GM21447 (cell line): Measurements from ENCODE around the gene AURKAIP1.
A peak's percentile ranks its signal among the peaks of the same experiment; 100 is the strongest.

Experiments used
- ATAC-seq: cut with Tn5 transposase; IDR thresholded peaks from one replicate; pipeline ENCODE4 v1.9.1; 2021; ENCODE audit not compliant: unreplicated experiment

Gene AURKAIP1

DNA sequence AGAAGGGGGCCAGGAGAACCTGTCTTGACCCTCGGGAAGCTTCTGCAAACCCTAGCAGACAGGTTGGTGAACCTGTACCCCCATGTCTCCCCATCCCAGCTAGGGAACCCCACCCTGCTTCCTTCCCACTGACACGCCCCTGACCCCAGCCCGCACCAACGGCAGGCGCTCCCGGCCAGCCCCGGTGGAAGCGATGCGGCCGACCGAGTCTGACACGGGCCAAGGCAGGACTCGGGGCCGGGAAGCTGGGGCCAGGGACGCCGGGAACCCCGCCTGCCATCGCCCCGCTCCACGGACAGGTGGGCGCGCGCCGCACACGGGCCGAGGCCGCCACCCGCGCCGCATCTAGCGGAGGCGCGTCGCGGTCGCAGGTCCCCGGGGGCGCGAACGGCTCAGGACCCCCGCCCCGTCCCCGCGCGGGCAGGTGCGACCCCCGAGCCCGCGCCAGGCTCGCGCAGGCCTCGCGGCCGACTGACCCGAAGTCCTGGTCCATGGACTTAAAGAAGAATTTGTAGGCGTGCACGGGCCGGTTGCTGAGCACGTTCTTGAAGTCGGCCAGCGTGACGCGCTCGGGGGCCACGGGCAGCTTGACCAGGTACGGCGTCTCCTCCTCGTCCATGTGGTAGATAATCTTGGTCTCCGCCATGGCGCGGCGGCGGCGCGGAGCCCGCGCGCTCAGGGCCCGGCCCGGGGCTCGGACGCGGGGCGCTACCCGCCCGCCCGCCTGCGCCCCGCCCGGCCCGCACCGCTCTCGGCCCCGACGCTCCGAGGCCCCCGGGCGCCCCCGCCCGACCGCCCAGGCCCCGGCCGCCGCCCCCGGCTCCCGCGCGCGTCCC, 26.4 kb downstream of the AURKAIP1 start:
- ATAC-seq: peak; percentile 30

DNA sequence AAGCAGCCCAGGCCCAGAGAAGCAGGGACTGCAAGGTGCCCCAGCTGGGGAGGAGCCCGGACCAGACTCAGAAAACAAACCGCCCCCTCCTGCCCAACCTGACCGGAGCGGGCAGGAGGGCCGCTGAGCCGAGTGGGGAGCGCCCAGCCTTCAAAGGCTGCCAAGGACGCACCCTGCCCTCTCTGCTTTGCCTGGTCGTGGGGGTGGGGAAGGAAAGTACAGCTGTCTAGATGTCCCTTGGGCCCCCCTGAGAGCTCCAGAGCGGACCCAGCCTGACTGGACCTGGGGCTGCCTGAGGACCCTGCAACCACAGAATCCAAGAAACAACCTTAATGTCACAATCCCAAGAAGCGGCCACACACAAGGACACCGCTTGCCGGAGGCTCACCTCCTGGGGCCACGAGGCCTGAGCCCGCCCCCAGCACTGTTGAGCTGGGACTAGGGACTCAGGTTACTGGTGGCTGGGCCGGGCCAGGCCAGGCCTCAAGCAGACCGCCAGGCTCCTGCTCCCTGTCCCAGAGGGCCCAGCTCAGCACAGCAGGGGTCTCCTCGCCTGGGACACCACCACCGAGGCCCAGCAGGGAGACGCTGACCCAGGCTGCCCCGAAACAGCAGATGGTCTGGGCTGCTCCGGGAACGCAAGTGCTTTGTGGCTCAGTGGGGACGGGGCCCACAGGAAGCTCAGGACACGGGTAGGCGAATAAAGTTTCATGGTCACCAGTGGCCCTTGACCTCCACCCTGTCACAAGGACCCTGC, 27.2 kb downstream of the AURKAIP1 start:
- ATAC-seq: no peak

DNA sequence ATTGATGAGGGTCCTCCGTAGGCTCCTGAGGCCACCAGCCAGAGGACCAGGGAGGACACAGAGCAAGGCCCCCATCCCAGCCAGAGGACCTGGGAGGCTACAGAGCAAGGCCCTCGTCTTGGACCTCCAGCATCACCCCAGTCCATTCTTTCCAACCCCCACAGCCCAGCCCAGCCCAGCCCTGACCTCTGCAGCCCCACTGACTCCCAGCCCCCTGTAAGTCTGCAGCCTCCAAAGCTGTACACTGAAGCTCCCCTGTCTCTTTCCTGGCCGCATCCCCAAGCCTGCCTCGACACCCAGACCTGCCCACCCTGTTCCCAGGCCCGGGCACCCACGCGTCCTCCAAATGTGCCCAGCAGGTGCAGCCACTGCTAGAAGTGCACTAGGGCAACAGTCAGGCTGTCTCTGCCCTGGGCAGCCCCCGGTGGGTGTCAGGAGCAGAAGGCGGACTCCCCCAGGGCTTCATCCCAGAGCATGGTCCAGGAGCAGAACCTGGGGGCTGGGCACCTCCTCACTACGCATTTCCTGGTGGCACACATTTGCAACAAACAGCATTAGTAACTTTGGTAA, 27.9 kb downstream of the AURKAIP1 start:
- no peak for ATAC-seq

DNA sequence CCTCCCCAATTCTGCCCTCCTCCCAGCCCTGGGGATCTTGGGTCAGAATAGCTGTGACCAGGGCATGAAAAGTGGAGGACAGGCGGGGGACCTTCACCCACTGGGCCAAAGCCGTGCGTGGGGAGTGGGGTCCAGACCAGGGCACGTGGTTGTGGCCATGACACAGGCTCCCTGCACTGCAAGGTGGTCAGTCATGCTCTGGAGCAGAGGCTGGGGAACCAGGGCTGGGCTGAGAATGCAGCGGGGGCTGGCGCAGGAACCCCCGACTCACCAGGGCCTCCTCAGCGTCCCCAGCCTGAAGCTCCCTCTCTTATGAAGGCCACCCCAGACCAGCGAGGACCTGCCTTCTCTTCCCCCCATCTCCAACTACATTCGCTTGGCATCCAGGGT, 28.5 kb downstream of the AURKAIP1 start:
- no peak for ATAC-seq

DNA sequence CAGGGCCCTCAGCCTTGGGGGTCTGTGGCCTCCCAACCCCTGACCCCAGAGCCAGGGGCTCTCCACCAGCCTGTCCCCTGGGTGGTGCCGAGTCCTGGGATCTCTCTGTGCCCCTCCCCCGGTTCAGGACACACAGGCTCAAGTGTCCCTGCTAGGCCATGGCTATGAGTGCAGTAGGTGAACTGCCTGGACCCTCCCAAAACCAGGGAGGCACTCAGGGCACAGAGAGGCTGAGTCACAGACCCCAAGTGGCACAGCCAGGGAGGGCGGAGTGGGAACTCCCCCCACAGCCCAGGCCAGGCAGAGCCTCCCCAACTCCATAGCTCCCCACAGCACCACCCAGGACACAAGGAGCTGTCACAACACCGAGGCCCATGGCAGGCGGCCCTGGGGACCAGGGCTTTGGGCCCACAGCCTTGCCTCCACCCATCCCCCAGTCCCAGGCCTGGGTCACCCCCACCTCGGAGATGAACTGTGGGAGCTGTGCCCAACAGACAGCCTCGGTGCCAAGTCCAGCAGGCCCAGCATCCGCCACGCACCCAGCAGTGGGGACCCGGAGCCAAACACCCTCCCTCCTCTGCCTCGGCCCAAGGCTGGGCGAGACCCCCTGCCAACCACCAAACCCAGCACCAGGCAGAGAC, 29.0 kb downstream of the AURKAIP1 start:
- no peak for ATAC-seq

DNA sequence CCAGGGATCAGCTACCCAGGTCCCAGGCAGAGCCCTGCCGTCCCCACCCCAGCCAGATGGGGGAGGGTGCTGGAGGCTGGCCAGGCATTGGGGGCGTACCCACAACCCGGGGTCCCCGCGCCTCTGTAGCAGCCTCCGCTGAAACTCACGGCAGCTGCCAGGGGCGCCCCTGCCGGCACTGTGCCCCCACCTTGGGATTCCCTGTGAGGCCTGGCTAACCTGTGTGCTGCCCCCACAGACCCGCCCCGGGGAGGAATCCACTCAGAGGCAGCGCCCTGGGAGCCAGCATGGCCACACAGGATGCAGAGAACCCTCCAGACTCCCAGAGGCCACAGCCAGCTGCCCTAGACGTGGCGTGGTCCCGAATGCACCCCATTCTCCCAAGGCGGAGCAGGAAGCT, 29.6 kb downstream of the AURKAIP1 start:
- no peak for ATAC-seq

DNA sequence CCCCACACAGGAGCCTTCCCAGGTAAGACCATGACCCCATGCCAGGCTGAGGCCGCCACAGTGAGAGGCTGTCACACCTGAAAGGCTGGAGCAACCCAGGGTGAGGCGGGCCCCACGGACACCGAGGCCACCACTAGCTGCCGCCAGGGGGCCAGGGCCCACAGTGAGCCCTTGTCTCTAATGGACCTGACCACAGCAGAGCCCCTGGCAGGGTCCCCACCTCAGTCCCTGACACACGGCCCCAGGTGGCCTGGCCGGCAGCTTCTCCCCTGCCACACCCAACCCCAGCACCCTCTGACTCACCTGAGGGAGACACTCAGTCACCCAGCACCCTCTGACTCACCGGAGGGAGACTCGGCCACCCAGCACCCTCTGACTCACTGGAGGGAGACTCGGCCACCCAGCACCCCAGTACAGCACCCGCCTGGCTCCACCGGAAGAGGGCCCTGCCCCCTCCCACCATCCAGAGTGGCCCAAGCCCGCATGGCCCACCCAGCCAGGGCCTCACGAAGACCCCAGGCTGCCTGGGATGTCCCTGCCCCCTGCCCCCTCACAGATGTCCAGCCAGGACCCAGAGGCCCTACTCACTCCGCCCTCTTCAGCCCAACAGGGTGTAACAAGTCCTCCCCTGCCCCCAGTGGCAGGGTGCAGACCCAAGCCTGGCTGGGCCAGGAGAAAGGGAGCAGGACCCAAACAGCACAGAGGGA, 30.2 kb downstream of the AURKAIP1 start:
- ATAC-seq: no peak

DNA sequence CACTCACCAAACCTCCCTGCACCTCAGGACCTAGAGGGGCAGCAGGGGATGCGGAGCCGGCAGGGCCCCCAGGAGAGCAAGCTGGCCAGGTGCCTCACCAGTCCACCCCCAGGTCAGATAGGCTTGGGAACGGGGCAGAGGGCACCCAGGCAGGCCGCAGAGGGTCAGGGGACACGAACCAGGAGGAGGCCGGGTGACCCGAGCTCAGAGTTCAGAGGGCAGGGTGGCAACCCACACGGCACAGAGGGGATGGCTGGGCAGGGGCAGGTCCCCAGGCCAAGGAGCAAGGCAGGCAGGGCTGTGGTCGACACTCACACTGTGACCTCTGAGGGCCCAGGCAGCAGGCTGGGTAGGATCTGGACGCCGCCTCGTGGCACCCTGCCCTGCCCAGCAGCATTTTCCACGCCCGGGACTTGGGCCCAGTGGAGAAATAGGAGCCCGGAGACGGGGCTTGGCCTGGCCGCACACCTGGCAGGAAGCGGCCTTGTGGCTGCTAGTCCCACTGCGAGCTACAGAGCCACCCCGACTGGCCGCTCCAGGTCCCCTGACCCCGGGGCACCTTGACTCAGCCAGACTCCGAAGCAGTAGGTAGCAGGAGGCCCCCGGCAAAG, 31.1 kb downstream of the AURKAIP1 start:
- no peak for ATAC-seq

DNA sequence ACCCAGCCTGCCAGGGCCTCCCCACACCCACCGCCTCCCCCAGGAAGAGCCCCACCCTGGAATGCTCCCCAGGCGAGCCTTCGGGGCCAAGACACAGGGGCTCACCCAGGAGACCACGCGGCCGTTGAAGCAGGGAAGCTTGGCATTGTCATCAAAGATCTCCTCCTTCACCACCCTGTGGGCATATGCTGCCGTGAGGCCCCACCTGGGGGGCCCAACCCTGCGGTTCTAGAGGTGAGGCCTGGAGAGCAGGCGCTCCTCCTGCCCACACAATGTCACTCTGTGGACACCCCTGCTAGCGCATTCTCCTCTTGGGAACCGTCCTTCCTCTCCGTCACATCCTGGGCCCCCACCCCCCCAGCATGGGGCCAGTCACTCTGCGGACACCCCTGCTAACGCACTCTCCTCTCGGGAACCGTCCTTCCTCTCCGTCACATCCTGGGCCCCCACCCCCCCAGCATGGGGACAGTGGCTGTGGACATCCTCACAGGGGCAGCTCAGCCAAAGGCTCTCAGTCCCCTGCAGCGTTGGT, 32.4 kb downstream of the AURKAIP1 start:
- ATAC-seq: no peak

DNA sequence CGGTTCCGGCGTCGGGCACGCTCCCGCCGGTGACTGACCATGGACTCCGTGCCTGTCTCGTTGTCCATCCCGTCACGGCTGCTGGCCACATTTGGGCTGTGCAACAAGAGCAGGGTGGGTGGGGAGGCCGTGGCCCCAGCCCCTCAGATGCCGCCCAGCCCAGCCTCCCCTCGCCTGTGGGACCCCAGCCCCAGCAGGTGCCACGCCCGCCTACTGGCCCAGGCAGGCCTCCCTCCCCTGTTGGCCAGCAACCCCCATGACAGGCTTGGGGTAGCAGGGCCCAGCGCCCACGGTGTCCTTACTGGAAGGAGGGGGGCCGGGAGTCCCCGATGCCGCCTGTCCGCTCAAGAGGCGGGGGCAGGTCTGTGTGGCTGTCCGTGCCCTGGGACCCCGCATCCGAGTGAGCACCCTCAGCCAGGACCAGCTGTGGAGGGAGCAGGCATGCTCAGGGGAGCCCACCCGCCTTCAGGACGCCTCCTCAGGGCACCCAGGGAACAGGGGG, 32.9 kb downstream of the AURKAIP1 start:
- ATAC-seq: no peak

DNA sequence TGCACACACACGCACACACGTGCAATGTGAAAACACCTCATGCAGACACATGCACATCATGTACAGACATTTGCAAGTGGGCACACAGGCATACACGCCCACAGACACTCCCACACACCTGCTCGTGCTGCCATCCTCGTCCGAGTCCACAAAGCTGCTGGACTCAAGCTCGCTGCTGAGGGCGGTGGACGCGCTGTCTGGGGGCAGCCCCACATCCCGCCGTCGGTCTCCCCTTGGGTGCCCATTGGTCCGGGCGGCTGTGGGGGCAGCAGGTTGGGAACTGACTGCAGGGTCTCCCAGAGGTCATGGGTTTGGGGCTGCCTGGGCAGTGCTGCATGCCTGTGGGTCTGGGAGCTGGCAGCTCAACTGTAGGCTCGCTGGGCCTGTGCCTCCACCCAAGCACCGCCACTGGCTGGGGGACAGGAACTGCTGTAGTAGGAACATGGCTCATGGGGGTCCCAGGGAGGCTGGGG, 33.4 kb downstream of the AURKAIP1 start:
- ATAC-seq: no peak

DNA sequence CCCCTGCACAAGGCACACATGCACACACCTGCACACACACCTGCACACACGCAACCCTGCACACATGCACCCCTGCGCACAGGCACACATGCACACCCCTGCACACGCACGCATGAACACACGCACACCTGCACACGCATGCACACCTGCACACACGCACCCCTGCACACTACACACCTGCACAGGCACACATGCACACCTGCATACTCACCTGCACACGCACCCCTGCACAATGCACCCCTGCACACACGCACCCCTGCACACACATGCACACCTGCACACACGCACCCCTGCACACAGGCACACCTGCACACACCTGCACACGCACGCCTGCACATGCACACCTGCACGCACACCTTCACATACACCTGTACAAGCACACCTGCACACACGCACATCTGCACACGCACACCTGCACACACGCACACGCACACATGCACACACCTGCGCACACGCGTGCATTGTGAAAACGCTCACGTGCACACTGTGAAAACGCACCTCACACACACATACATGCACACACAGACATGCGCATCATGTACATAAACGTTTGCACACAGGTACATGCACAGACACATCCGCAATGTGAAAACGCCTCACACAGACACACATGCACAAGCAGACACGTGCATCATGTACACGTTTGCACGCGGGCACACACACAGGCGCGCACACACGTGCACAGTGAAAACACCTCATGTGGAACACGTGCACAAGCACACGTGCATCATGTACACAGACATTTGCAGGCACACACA, 34.0 kb downstream of the AURKAIP1 start:
- ATAC-seq: no peak

DNA sequence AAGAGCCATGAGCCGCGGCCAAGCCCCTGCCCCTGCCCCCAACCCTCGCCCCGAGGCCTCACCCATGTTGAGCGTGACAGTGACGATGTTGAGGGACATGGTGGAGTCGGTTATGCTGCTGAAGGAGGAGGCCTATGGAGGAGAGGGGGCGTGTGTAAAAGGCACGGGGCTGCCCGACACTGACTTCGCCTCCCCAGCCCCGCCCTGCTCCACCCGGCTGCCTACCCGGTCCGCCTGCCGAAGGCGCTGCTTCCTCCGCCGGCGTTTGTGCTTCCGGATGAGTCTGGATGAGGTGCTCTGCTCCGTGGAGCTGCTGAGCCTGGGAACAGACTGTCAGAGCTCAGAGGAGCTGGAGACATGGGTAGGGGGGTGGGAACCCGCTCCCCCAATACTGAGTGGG, 34.8 kb downstream of the AURKAIP1 start:
- no peak for ATAC-seq

DNA sequence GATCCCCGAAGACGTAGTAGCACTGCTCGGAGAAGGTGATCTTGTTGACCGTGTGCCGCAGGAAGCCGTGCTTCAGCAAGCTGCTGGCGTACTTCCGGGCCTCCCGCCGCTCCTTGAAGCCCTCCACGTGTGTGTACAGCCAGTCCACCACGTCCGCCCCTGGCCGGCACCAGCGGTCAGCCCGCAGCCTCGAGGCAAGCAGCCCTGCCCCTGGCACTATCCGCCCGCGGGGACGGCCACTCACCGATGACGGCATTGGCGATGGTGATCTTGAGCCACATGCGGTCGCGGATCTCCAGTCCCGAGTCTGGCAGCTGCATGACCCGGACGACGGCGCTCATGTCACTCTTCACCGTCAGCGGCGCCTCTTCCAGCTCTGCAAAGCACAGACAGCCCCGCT, 36.7 kb downstream of the AURKAIP1 start:
- ATAC-seq: no peak

DNA sequence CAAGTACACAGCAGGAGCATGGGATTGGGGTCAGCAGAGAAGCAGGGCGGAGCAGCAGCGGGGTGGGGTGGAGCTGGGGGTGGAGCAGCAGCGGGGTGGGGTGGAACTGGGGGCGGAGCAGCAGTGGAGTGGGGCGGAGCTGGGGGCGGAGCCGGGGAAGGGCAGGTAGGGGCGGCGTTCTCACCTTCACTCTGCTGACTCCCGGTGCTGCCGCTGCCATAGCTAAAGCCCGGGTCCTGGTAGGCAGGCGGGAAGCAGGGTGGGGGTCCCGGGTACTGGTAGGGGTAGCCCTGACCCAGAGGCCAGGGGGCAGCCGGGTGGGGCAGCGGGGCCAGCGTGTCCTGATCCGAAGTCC, 37.2 kb downstream of the AURKAIP1 start:
- ATAC-seq: no peak

DNA sequence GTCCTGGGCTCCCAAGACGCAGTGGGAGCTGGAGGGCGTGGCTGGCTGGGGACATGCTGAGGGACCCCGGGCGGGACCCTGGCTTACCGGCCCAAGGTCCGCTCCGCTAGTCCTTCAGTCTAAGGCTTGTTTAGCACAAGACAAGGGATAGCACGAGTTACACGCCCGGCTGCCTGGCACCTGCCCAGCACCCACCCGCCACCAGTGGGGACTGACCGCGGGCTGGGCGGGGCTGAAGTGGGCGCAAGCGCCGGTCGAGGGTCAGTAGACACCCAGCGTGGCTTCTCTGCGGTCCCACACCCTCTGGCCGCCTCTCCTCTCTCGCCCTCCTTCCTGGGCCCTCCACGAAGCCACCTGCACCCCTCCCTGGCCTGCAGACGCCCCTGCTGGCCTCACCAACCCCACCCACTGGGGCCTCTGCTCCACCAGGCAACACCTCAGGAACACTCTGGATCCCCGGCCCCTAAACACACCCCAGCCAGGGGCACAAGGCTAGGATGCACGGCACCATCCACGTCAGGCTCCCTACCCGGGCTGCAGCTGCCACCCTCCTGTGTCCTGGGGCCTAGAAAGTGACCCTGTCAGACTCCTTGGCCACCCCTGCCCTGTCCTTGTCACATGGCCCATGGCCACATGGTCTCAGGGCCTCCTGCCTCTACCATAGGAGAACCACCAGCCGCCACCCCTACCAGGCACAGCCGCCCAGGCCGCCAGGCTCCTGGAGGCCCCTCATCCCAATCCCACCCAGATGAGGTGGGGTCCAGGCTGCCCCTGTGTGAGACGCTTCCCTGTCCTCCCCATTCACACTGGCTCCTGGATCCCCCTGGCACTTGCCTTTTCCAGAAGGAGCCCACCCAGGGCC, 37.8 kb downstream of the AURKAIP1 start:
- no peak for ATAC-seq

DNA sequence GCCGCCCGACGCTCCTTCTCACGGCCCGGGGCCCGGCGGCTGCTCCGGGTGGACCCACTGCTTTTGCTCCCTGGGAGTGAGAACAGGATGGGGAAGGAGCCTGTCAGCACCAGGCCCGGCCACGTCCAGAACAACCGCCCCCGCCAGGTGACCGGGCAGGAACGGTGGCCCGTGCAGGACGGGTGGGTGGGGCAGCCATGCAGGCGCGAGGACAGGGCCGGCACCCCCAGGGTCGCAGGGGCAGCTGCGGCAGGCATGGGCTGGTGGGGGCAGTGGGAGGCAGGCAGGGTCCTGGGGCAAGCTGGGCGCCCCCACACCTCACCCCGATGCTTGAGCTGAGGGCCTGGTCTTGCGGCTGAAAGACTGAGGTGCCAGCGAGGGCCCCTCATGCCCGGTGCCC, 38.6 kb downstream of the AURKAIP1 start:
- ATAC-seq: no peak

DNA sequence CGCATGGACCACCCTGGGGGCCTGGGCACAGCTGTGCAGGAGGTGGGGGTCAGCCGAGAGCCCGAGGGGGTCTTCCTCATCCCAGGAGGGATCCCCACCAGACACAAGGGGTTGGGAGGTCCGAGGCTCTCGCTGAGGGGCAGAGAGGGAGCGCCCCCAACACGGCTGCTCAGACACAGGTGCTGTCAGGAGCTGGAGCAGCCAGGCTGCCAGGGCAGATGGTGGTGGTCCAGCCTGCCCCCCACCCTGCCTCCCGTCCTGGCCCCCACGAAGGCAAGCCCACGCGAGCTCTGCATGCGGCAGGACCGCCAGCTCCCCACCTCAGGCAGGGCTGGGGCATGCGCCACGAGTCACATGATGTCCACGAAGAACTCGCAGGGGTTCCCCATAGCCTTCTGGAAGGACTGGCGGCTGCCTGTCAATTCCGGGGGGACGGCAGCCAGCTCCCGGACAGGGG, 39.2 kb downstream of the AURKAIP1 start:
- no peak for ATAC-seq
